HG03354 (cell line): Measurements from ENCODE around the gene FMNL2.
A peak's percentile ranks its signal among the peaks of the same experiment; 100 is the strongest.

Source experiments
- ATAC-seq: cut with Tn5 transposase; IDR thresholded peaks from one replicate; pipeline ENCODE4 v1.9.1; 2021; ENCODE audit warnings: mild to moderate bottlenecking; ENCODE audit not compliant: unreplicated experiment, poor library complexity, severe bottlenecking

The FMNL2 gene

GRCh38 chr2:152419944-152420343 is 85.0 kb downstream of the FMNL2 start:
- no peak for ATAC-seq

GRCh38 chr2:152420363-152420762 is 85.4 kb downstream of the FMNL2 start:
- no peak for ATAC-seq

- no peak for ATAC-seq
Measured at GRCh38 chr2:152420936-152421335, 86.0 kb downstream of the FMNL2 start.

GRCh38 chr2:152421521-152422370 is 86.8 kb downstream of the FMNL2 start:
- ATAC-seq = peak; percentile 92

GRCh38 chr2:152423684-152424083 is 88.7 kb downstream of the FMNL2 start:
- no peak for ATAC-seq

GRCh38 chr2:152425765-152426727 is 91.1 kb downstream of the FMNL2 start:
- ATAC-seq = no peak

GRCh38 chr2:152426801-152427200 is 91.8 kb downstream of the FMNL2 start:
- ATAC-seq = no peak

- ATAC-seq = no peak
Measured at GRCh38 chr2:152427902-152428301, 92.9 kb downstream of the FMNL2 start.

- ATAC-seq = no peak
Measured at GRCh38 chr2:152428800-152429582, 94.0 kb downstream of the FMNL2 start.

GRCh38 chr2:152430876-152431275 is 95.9 kb downstream of the FMNL2 start:
- ATAC-seq = no peak

GRCh38 chr2:152431370-152432098 is 96.6 kb downstream of the FMNL2 start:
- no peak for ATAC-seq

GRCh38 chr2:152432206-152432653 is 97.3 kb downstream of the FMNL2 start:
- no peak for ATAC-seq

GRCh38 chr2:152432765-152433164 is 97.8 kb downstream of the FMNL2 start:
- ATAC-seq = no peak

- ATAC-seq = no peak
Measured at GRCh38 chr2:152433289-152433688, 98.3 kb downstream of the FMNL2 start.

GRCh38 chr2:152433791-152434190 is 98.8 kb downstream of the FMNL2 start:
- ATAC-seq = no peak

- no peak for ATAC-seq
Measured at GRCh38 chr2:152434395-152435182, 99.6 kb downstream of the FMNL2 start.

- ATAC-seq = no peak
Measured at GRCh38 chr2:152436148-152436547, 101.2 kb downstream of the FMNL2 start.
